Measurements from ENCODE around the gene CDK14.

GRCh38 chr7:90965211-90965610, 369.1 kb downstream of the CDK14 start:
- TF ChIP-seq CTCF (IDR thresholded peaks at IDR 0.05) = no peak
- no peak for TF ChIP-seq POLR2A (IDR thresholded peaks at IDR 0.05)

All from heart left ventricle (tissue), 13 donors.